ENCODE results near the gene MTHFD1L.

GRCh38 chr6:151101816-151102694 is 236.6 kb downstream of the MTHFD1L start:
- no peak for TF ChIP-seq YY1 (IDR thresholded peaks at IDR 0.05; ENCODE audit: insufficient read depth, insufficient read length)
- no peak for TF ChIP-seq ZNF274 (IDR thresholded peaks at IDR 0.05; ENCODE audit: low read depth, low read length)
- no peak for TF ChIP-seq SUZ12 (IDR thresholded peaks at IDR 0.05; ENCODE audit: extremely low read depth, insufficient read depth, insufficient read length)

All from NT2/D1 (cell line).